H1 (cell line): ENCODE measurements around the gene APOBEC3F. TPM values are rescaled to one million over a fixed set of nuclear protein-coding genes. Genes with fewer than 3 reads are reported as not detected.
"Not testable (repeated sequence)": the region's sequence is repeated elsewhere in the genome, so short reads cannot be mapped to it uniquely, and the experiment has no call there.

ENCODE experiments used
- CTCF ChIA-PET: fragments of 300-600 bp; sonication (Branson Sonifier 250); formaldehyde crosslinking; loops from one replicate; lab custom pipeline; 2021; ENCODE audit not compliant: partially characterized antibody; lab: Charles Lee
- POLR2A ChIA-PET: fragments of 300-600 bp; sonication (Branson Sonifier 250); formaldehyde crosslinking; loops from one replicate; lab custom pipeline; 2021; ENCODE audit warnings: inconsistent platforms; ENCODE audit not compliant: partially characterized antibody; lab: Charles Lee
- DNase-seq, 2 experiments: peaks; one replicate each; pipeline versions ENCODE4 v3.0.0 to v3.0.0-alpha.2; 2010 to 2022; ENCODE audit warnings: low spot score in 2 of 2, low read depth in 1 of 2, mixed read lengths in 1 of 2
- FAIRE-seq: peaks from 2 replicates; lab custom pipeline; 2011; peaks lifted over from hg19 to GRCh38; lab: Jason Lieb, UNC
- H2AFZ ChIP-seq: 2 replicates; pipeline ENCODE4 v1.8.1; 2012; ENCODE audit warnings: low read length, inconsistent platforms
- H2AK5ac ChIP-seq: 2 replicates; pipeline ENCODE4 v1.6.1; 2013; ENCODE audit warnings: low read depth, low read length
- H2BK120ac ChIP-seq: replicated peaks from 2 replicates; pipeline ENCODE3; 2013; ENCODE audit warnings: low read depth, low read length, inconsistent platforms
- H2BK12ac ChIP-seq: 2 replicates; pipeline ENCODE4 v1.6.1; 2013; ENCODE audit warnings: low read depth, low read length
- H2BK15ac ChIP-seq: 2 replicates; pipeline ENCODE4 v1.6.1; 2013; ENCODE audit warnings: low read length
- H2BK20ac ChIP-seq: 2 replicates; pipeline ENCODE4 v1.6.1; 2013; ENCODE audit warnings: low read length
- H2BK5ac ChIP-seq: 2 replicates; pipeline ENCODE4 v1.6.1; 2013; ENCODE audit warnings: low read depth, low read length
- H3K14ac ChIP-seq: 2 replicates; pipeline ENCODE4 v1.6.1; 2013; ENCODE audit warnings: inconsistent platforms; ENCODE audit not compliant: insufficient read length
- H3K18ac ChIP-seq: 2 replicates; pipeline ENCODE4 v1.6.1; 2013; ENCODE audit warnings: low read length; ENCODE audit errors: extremely low read depth
- H3K23ac ChIP-seq: 2 replicates; pipeline ENCODE4 v1.6.1; 2013; ENCODE audit warnings: inconsistent platforms; ENCODE audit not compliant: insufficient read length
- H3K23me2 ChIP-seq: 2 replicates; pipeline ENCODE4 v1.6.1; 2013; ENCODE audit warnings: low read depth, low read length
- H3K27ac ChIP-seq: 2 replicates; pipeline ENCODE4 v1.6.1; 2011; ENCODE audit warnings: low read depth, low read length, inconsistent platforms
- H3K27me3 ChIP-seq, 4 experiments: replicated peaks in 1 of 4; 1 replicate in 1 of 4; 2 replicates in 3 of 4; pipeline versions ENCODE4 v1.6.1 to v1.8.1; 2011 to 2013; ENCODE audit warnings: low read length in 3 of 4, mild to moderate bottlenecking in 3 of 4, inconsistent platforms in 2 of 4, mixed read lengths in 2 of 4, moderate library complexity in 1 of 4; ENCODE audit not compliant: control insufficient read depth in 3 of 4, insufficient read depth in 3 of 4; ENCODE audit errors: extremely low read depth in 1 of 4
- H3K36me3 ChIP-seq, 4 experiments: 2 replicates each; pipeline versions ENCODE4 v1.6.1 to v1.8.1; 2011 to 2013; ENCODE audit warnings: mild to moderate bottlenecking in 4 of 4, low read length in 3 of 4, moderate library complexity in 2 of 4, control low read depth in 1 of 4, inconsistent platforms in 1 of 4; ENCODE audit not compliant: insufficient read depth in 4 of 4, control insufficient read depth in 2 of 4
- H3K4ac ChIP-seq: replicated peaks from 2 replicates; pipeline ENCODE3; 2013; ENCODE audit warnings: low read length, low read depth, mixed read lengths, inconsistent platforms; ENCODE audit not compliant: insufficient read length
- H3K4me1 ChIP-seq, 4 experiments: replicated peaks in 1 of 4; 1 replicate in 1 of 4; 2 replicates in 3 of 4; pipeline versions ENCODE4 v1.6.1 to v1.8.1; 2011 to 2013; ENCODE audit warnings: low read length in 3 of 4, inconsistent platforms in 2 of 4, mixed read lengths in 1 of 4; ENCODE audit not compliant: insufficient read depth in 4 of 4, control insufficient read depth in 3 of 4
- H3K4me2 ChIP-seq, 2 experiments: 2 replicates each; pipeline versions ENCODE4 v1.6.1 to v1.8.1; 2011 to 2013; ENCODE audit warnings: low read depth in 2 of 2, low read length in 2 of 2, control low read depth in 1 of 2, inconsistent platforms in 1 of 2, mild to moderate bottlenecking in 1 of 2; ENCODE audit not compliant: insufficient read depth in 1 of 2
- H3K4me3 ChIP-seq, 4 experiments: fragments of 200-600, 300-600 bp in 1 of 4; sonication (generic), shearing (Covaris generic), sonication (Bioruptor Twin) in 1 of 4; 2 replicates each; pipeline versions ENCODE4 v1.5.1 to v1.8.1; 2011 to 2016; ENCODE audit warnings: low read length in 4 of 4, low read depth in 3 of 4, control low read depth in 2 of 4, inconsistent platforms in 2 of 4, mild to moderate bottlenecking in 2 of 4, mixed read lengths in 1 of 4, moderate library complexity in 1 of 4; ENCODE audit not compliant: insufficient read depth in 2 of 4; ENCODE audit errors: extremely low read depth in 1 of 4
- H3K56ac ChIP-seq: replicated peaks from 2 replicates; pipeline ENCODE3; 2013; ENCODE audit warnings: low read depth, mild to moderate bottlenecking, mixed read lengths, low read length, inconsistent platforms; ENCODE audit not compliant: insufficient read length
- H3K79me1 ChIP-seq: 2 replicates; pipeline ENCODE4 v1.6.1; 2013; ENCODE audit warnings: low read depth, low read length, control low read depth
- H3K79me2 ChIP-seq, 2 experiments: 2 replicates each; pipeline versions ENCODE4 v1.6.1 to v1.8.1; 2012 to 2013; ENCODE audit warnings: low read length in 2 of 2, mild to moderate bottlenecking in 2 of 2, inconsistent platforms in 1 of 2; ENCODE audit not compliant: insufficient read depth in 2 of 2, control insufficient read depth in 1 of 2
- H3K9ac ChIP-seq, 4 experiments: replicated peaks in 1 of 4; 1 replicate in 1 of 4; 2 replicates in 3 of 4; pipeline versions ENCODE4 v1.6.1 to v1.8.1; 2011 to 2013; ENCODE audit warnings: low read depth in 3 of 4, low read length in 3 of 4, control low read depth in 2 of 4, mild to moderate bottlenecking in 2 of 4, moderate library complexity in 2 of 4, inconsistent platforms in 1 of 4; ENCODE audit errors: extremely low read depth in 1 of 4
- H3K9me3 ChIP-seq, 2 experiments: 2 replicates each; pipeline versions ENCODE4 v1.6.1 to v1.8.1; 2012 to 2013; ENCODE audit warnings: mild to moderate bottlenecking in 2 of 2, moderate library complexity in 2 of 2, control low read depth in 1 of 2, inconsistent platforms in 1 of 2, low read depth in 1 of 2, low read length in 1 of 2, mixed read lengths in 1 of 2; ENCODE audit not compliant: insufficient read depth in 2 of 2
- H4K20me1 ChIP-seq, 2 experiments: replicated peaks in 1 of 2; 2 replicates each; pipeline versions ENCODE3 to v1.8.1; 2011 to 2013; ENCODE audit warnings: inconsistent platforms in 2 of 2, low read length in 2 of 2, mild to moderate bottlenecking in 1 of 2; ENCODE audit not compliant: insufficient read depth in 2 of 2, control insufficient read depth in 1 of 2
- H4K5ac ChIP-seq: 2 replicates; pipeline ENCODE4 v1.6.1; 2013; ENCODE audit warnings: low read length, low read depth, mixed read lengths, inconsistent platforms; ENCODE audit not compliant: insufficient read length
- H4K8ac ChIP-seq: 2 replicates; pipeline ENCODE4 v1.8.0; 2013; ENCODE audit warnings: mild to moderate bottlenecking, moderate library complexity, low read length, inconsistent platforms; ENCODE audit not compliant: insufficient read depth; ENCODE audit errors: extremely low read depth
- H4K91ac ChIP-seq: replicated peaks from 2 replicates; pipeline ENCODE3; 2013; ENCODE audit warnings: low read length, mixed read lengths, inconsistent platforms; ENCODE audit not compliant: insufficient read length
- CREB1 ChIP-seq: IDR thresholded peaks from 2 replicates; pipeline ENCODE4 v1.6.1; 2012; ENCODE audit warnings: inconsistent platforms
- WGBS, 2 experiments: shearing (Covaris generic) in 1 of 2; methylation state at CpG; one replicate each; pipeline versions ENCODE4 v1.1.6 to v1.1.7; 2013 to 2015; ENCODE audit warnings: low lambda C conversion rate in 2 of 2, mixed read lengths in 2 of 2, inconsistent platforms in 1 of 2, low coverage in 1 of 2, missing lambda C conversion rate in 1 of 2; ENCODE audit not compliant: insufficient replicate concordance in 2 of 2, insufficient coverage in 1 of 2, insufficient read length in 1 of 2; ENCODE audit errors: extremely low coverage in 1 of 2, missing lambda C conversion rate in 1 of 2; 5-methylcytosine and 5-hydroxymethylcytosine counted together
- polyA plus RNA-seq, 7 experiments: library from polyadenylated mRNA; depleted of rRNA in 3 of 7; stranded (reverse) in 5 of 7; unstranded in 2 of 7; fragments of >200 nt in 5 of 7; fragments of 200-250 nt in 2 of 7; gene quantifications; 1 replicate in 5 of 7; 2 replicates in 1 of 7; 4 replicates in 1 of 7; pipeline versions ENCODE4 v1.2.1 to v1.2.3, GENCODE V29; 2011 to 2013; ENCODE audit warnings: missing spikeins in 2 of 7, mixed read lengths in 2 of 7
- total RNA-seq: library from RNA; stranded (reverse); fragmentation: NEBNext Ultra II Directional; extraction: Animal tissue kit (Norgen Biotek cat#: 25700); gene quantifications from 2 replicates; pipeline ENCODE4 v1.2.1, GENCODE V29; 2021

The APOBEC3F gene
- total and polyA plus RNA-seq, 2 of the 8 experiments (the other 6 are each of a cell fraction or from before 2014, with no cell fraction given), result 4.0 to 7.3 TPM

- H3K9ac ChIP-seq, H3K9me3 ChIP-seq, H3K79me2 ChIP-seq, H3K79me1 ChIP-seq, H4K8ac ChIP-seq, H2AK5ac ChIP-seq, H3K36me3 ChIP-seq, H3K27me3 ChIP-seq, DNase-seq, H3K23me2 ChIP-seq, H2AFZ ChIP-seq, H3K14ac ChIP-seq, H3K27ac ChIP-seq, H3K23ac ChIP-seq, H3K56ac ChIP-seq, H4K20me1 ChIP-seq, H3K4ac ChIP-seq, H2BK15ac ChIP-seq, H2BK120ac ChIP-seq: not testable (repeated sequence)
- FAIRE-seq, result peak; percentile 100
- ChIA-PET CTCF (interaction anchor here (0.8 to 2.3 kb wide), 3 partner anchors 9 to 182 kb away, joined by 3 to 6 read pairs (median 3); no protein-coding TSS in a partner anchor), POLR2A (interaction anchor here (1.1 kb wide), 1 partner anchor 20 kb away, joined by 3 read pairs; no protein-coding TSS in a partner anchor)
- peak; percentile 60; the same call in 1 of the 2 replicates for TF ChIP-seq CREB1
- Histone ChIP-seq H4K91ac (peak overlapping the region; percentile 58), H4K5ac (peak overlapping the region; percentile 19), H2BK12ac (peak overlapping the region; percentile 94; the same call in 1 of the 2 replicates), H3K4me2 (peak overlapping the region in 1 of 2 experiments; percentile 14; a peak in 1 of 4 replicates), H2BK20ac (peak overlapping the region; percentile 72; the same call in 1 of the 2 replicates), H3K4me3 (peak overlapping the region in 1 of 4 experiments; percentile 21; a peak in 1 of 8 replicates), H2BK5ac (peak overlapping the region; percentile 81; the same call in 1 of the 2 replicates), H3K4me1 (peaks cover 3 to 18% (median 10%) of the 10 kb centered on the region in 4 experiments; a peak in 6 of 7 replicates), H3K18ac (peak overlapping the region; percentile 62)
- WGBS, 2 experiments, result 76% methylated on average over 11 of the region's 18 CpGs; no CpG with 5 or more reads in 1 of the 2 experiments
Observed at GRCh38 chr22:39051844-39052495, 11.3 kb downstream of the APOBEC3F start.
